ENCODE data around the gene RBBP7.

The RBBP7 gene

GRCh38 chrX:16822723-16823122, 47.4 kb downstream of the RBBP7 start:
- Histone ChIP-seq H3K36me3 (replicated peaks) (peaks cover 2% of the 10 kb centered on the region), H3K27me3 (replicated peaks) (no peaks in the 10 kb centered on the region), H3K4me3 (ENCODE audit: low read depth, low read length) (no peak overlapping the region), H3K27ac (peak overlapping the region; percentile 84)
- no peak for TF ChIP-seq CTCF (IDR thresholded peaks at IDR 0.05; ENCODE audit: low read depth, low read length, missing control alignments)
- peak; percentile 63 for DNase-seq
- in situ Hi-C loops (cut with HindIII; ENCODE audit: low pct_ligation_motif_present, low sequenced_read_pairs) = no loop called here

- H3K36me3 ChIP-seq (replicated peaks) = peaks cover 2% of the 10 kb centered on the region
- no peak overlapping the region for H3K4me3 ChIP-seq (ENCODE audit: low read depth, low read length)
- TF ChIP-seq CTCF (IDR thresholded peaks at IDR 0.05; ENCODE audit: low read depth, low read length, missing control alignments) = no peak
- in situ Hi-C loops (cut with HindIII; ENCODE audit: low pct_ligation_motif_present, low sequenced_read_pairs) = no loop called here
- H3K27ac ChIP-seq = no peak overlapping the region
- H3K27me3 ChIP-seq (replicated peaks) = no peaks in the 10 kb centered on the region
- no peak for DNase-seq
Measured at GRCh38 chrX:16819634-16820033, 50.5 kb downstream of the RBBP7 start.

- Histone ChIP-seq H3K27ac (no peak overlapping the region), H3K36me3 (replicated peaks) (no peaks in the 10 kb centered on the region), H3K4me3 (ENCODE audit: low read depth, low read length) (no peak overlapping the region), H3K27me3 (replicated peaks) (no peaks in the 10 kb centered on the region)
- TF ChIP-seq CTCF (IDR thresholded peaks at IDR 0.05; ENCODE audit: low read depth, low read length, missing control alignments) = no peak
- DNase-seq = no peak
- in situ Hi-C loops (cut with HindIII; ENCODE audit: low pct_ligation_motif_present, low sequenced_read_pairs) = no loop called here
Measured at GRCh38 chrX:16814597-16814996, 55.6 kb downstream of the RBBP7 start.

- Histone ChIP-seq H3K27ac (no peak overlapping the region), H3K27me3 (replicated peaks) (no peaks in the 10 kb centered on the region), H3K36me3 (replicated peaks) (no peaks in the 10 kb centered on the region), H3K4me3 (ENCODE audit: low read depth, low read length) (peak overlapping the region; percentile 35)
- no peak for TF ChIP-seq CTCF (IDR thresholded peaks at IDR 0.05; ENCODE audit: low read depth, low read length, missing control alignments)
- in situ Hi-C loops (cut with HindIII; ENCODE audit: low pct_ligation_motif_present, low sequenced_read_pairs) = no loop called here
- peak; percentile 15 for DNase-seq
Measured at GRCh38 chrX:16807976-16808542, 62.1 kb downstream of the RBBP7 start.

GRCh38 chrX:16807548-16807947, 62.6 kb downstream of the RBBP7 start:
- Histone ChIP-seq H3K27ac (no peak overlapping the region), H3K27me3 (replicated peaks) (no peaks in the 10 kb centered on the region), H3K36me3 (replicated peaks) (no peaks in the 10 kb centered on the region), H3K4me3 (ENCODE audit: low read depth, low read length) (no peak overlapping the region)
- in situ Hi-C loops (cut with HindIII; ENCODE audit: low pct_ligation_motif_present, low sequenced_read_pairs) = no loop called here
- no peak for DNase-seq
- no peak for TF ChIP-seq CTCF (IDR thresholded peaks at IDR 0.05; ENCODE audit: low read depth, low read length, missing control alignments)

- H3K27ac ChIP-seq = no peak overlapping the region
- no peak for DNase-seq
- H3K4me3 ChIP-seq (ENCODE audit: low read depth, low read length) = no peak overlapping the region
- no peak for TF ChIP-seq CTCF (IDR thresholded peaks at IDR 0.05; ENCODE audit: low read depth, low read length, missing control alignments)
- no peaks in the 10 kb centered on the region for H3K27me3 ChIP-seq (replicated peaks)
- no peaks in the 10 kb centered on the region for H3K36me3 ChIP-seq (replicated peaks)
- in situ Hi-C loops (cut with HindIII; ENCODE audit: low pct_ligation_motif_present, low sequenced_read_pairs) = no loop called here
Measured at GRCh38 chrX:16804923-16805464, 65.2 kb downstream of the RBBP7 start.

Data from brain microvascular endothelial cell (primary cell).